HG03469 (cell line): ENCODE data around the gene ADAP1.

Experiments
- ATAC-seq: cut with Tn5 transposase; IDR thresholded peaks from one replicate; pipeline ENCODE4 v1.9.1; 2021; ENCODE audit warnings: mild to moderate bottlenecking, moderate library complexity, moderate number of reproducible peaks; ENCODE audit not compliant: unreplicated experiment

The ADAP1 gene

GRCh38 chr7:896346-897075 lies 58.0 kb downstream of the ADAP1 start:
- no peak for ATAC-seq

GRCh38 chr7:895451-896052 lies 58.9 kb downstream of the ADAP1 start:
- ATAC-seq: no peak

- ATAC-seq: no peak
These were observed 59.5 kb downstream of the ADAP1 start for GRCh38 chr7:894927-895450.

- no peak for ATAC-seq
These were observed 60.2 kb downstream of the ADAP1 start for GRCh38 chr7:894164-894867.

- no peak for ATAC-seq
These were observed 60.8 kb downstream of the ADAP1 start for GRCh38 chr7:893686-894085.

GRCh38 chr7:892648-893593 lies 61.6 kb downstream of the ADAP1 start:
- no peak for ATAC-seq

- ATAC-seq: no peak
These were observed 62.7 kb downstream of the ADAP1 start for GRCh38 chr7:891805-892204.

- ATAC-seq: no peak
These were observed 63.2 kb downstream of the ADAP1 start for GRCh38 chr7:891291-891690.

GRCh38 chr7:890868-891267 lies 63.6 kb downstream of the ADAP1 start:
- no peak for ATAC-seq

- no peak for ATAC-seq
These were observed 65.1 kb downstream of the ADAP1 start for GRCh38 chr7:889391-889790.

- no peak for ATAC-seq
These were observed 65.5 kb downstream of the ADAP1 start for GRCh38 chr7:889025-889390.

GRCh38 chr7:888081-889024 lies 66.1 kb downstream of the ADAP1 start:
- no peak for ATAC-seq

- ATAC-seq: no peak
These were observed 67.0 kb downstream of the ADAP1 start for GRCh38 chr7:887488-887820.

- no peak for ATAC-seq
These were observed 67.6 kb downstream of the ADAP1 start for GRCh38 chr7:886626-887487.

GRCh38 chr7:885893-886625 lies 68.4 kb downstream of the ADAP1 start:
- no peak for ATAC-seq

- no peak for ATAC-seq
These were observed 69.1 kb downstream of the ADAP1 start for GRCh38 chr7:885261-885892.

- no peak for ATAC-seq
These were observed 70.1 kb downstream of the ADAP1 start for GRCh38 chr7:884191-885003.
